ENCODE results near the gene DARS2.

The DARS2 gene

GRCh38 chr1:173887627-173888026 lies 63.2 kb downstream of the DARS2 start:
- TF ChIP-seq CTCF (IDR thresholded peaks at IDR 0.05; ENCODE audit: low read depth, low read length, missing control alignments): no peak
- H3K4me3 ChIP-seq (replicated peaks; ENCODE audit: low read depth, low read length): no peak overlapping the region
- DNase-seq (ENCODE audit: extremely low read depth, low read depth): no peak

- no peak for DNase-seq (ENCODE audit: extremely low read depth, low read depth)
- TF ChIP-seq CTCF (IDR thresholded peaks at IDR 0.05; ENCODE audit: low read depth, low read length, missing control alignments): no peak
- no peak overlapping the region for H3K4me3 ChIP-seq (replicated peaks; ENCODE audit: low read depth, low read length)
Measured at GRCh38 chr1:173888749-173889148, 64.3 kb downstream of the DARS2 start.

GRCh38 chr1:173889885-173890284 lies 65.4 kb downstream of the DARS2 start:
- TF ChIP-seq CTCF (IDR thresholded peaks at IDR 0.05; ENCODE audit: low read depth, low read length, missing control alignments): no peak
- no peak for DNase-seq (ENCODE audit: extremely low read depth, low read depth)
- H3K4me3 ChIP-seq (replicated peaks; ENCODE audit: low read depth, low read length): no peak overlapping the region

- TF ChIP-seq CTCF (IDR thresholded peaks at IDR 0.05; ENCODE audit: low read depth, low read length, missing control alignments): no peak
- DNase-seq (ENCODE audit: extremely low read depth, low read depth): no peak
- no peak overlapping the region for H3K4me3 ChIP-seq (replicated peaks; ENCODE audit: low read depth, low read length)
Measured at GRCh38 chr1:173893611-173894010, 69.1 kb downstream of the DARS2 start.

GRCh38 chr1:173894189-173894588 lies 69.7 kb downstream of the DARS2 start:
- no peak for TF ChIP-seq CTCF (IDR thresholded peaks at IDR 0.05; ENCODE audit: low read depth, low read length, missing control alignments)
- DNase-seq (ENCODE audit: extremely low read depth, low read depth): no peak
- no peak overlapping the region for H3K4me3 ChIP-seq (replicated peaks; ENCODE audit: low read depth, low read length)

- no peak for DNase-seq (ENCODE audit: extremely low read depth, low read depth)
- no peak for TF ChIP-seq CTCF (IDR thresholded peaks at IDR 0.05; ENCODE audit: low read depth, low read length, missing control alignments)
- no peak overlapping the region for H3K4me3 ChIP-seq (replicated peaks; ENCODE audit: low read depth, low read length)
Measured at GRCh38 chr1:173900427-173900826, 76.0 kb downstream of the DARS2 start.

GRCh38 chr1:173900992-173901391 lies 76.5 kb downstream of the DARS2 start:
- no peak for TF ChIP-seq CTCF (IDR thresholded peaks at IDR 0.05; ENCODE audit: low read depth, low read length, missing control alignments)
- no peak overlapping the region for H3K4me3 ChIP-seq (replicated peaks; ENCODE audit: low read depth, low read length)
- DNase-seq (ENCODE audit: extremely low read depth, low read depth): no peak
